ENCODE results near the gene ABRACL. TPM values are rescaled to one million over a fixed set of nuclear protein-coding genes. Genes with fewer than 3 reads are reported as not detected.

The ABRACL gene
- total and polyA plus RNA-seq, 2 experiments from 2014 or later = 134 to 516 TPM

Other genes starting within 250 kb of the ABRACL start
- 0.03 TPM in 1 of 2 replicates, not detected in the other for gene ECT2L, start 232.7 kb upstream of the ABRACL start, total RNA-seq (2014; rRNA removed; shearing (Covaris generic))
- gene ECT2L, start 232.7 kb upstream of the ABRACL start, polyA plus RNA-seq (2016; fragmentation: Nextera tagmentation; extraction: Ambion mirVana) = 0.14 and 0.15 TPM in 2 replicates
- 60.0 and 65.7 TPM in 2 replicates for gene REPS1, start 40.5 kb upstream of the ABRACL start, total RNA-seq (2014; rRNA removed; shearing (Covaris generic))
- gene REPS1, start 40.5 kb upstream of the ABRACL start, polyA plus RNA-seq (2016; fragmentation: Nextera tagmentation; extraction: Ambion mirVana) = 41.1 and 46.0 TPM in 2 replicates
- gene HECA, start 106.3 kb downstream of the ABRACL start, total RNA-seq (2014; rRNA removed; shearing (Covaris generic)) = 8.1 and 8.5 TPM in 2 replicates
- gene HECA, start 106.3 kb downstream of the ABRACL start, polyA plus RNA-seq (2016; fragmentation: Nextera tagmentation; extraction: Ambion mirVana) = 2.4 and 2.7 TPM in 2 replicates

Measured in GM23338 (cell line).